ENCODE results near the gene AXIN1. TPM values are rescaled to one million over a fixed set of nuclear protein-coding genes. Genes with fewer than 3 reads are reported as not detected.

AXIN1 gene
- total and polyA plus RNA-seq, 2 donors (not counting 3 experiments of a cell fraction or from before 2014, with no cell fraction given) = 8.3 to 21.9 TPM

GRCh38 chr16:370443-370842, 17.9 kb upstream of the AXIN1 start, which contains the start of gene MRPL28:
Gene MRPL28, minus strand, starts transcription at chr16:370538. Its CDS starts 320 bp downstream, at chr16:370218.
- BruUV-seq (replicated peaks) = no TSS peak
- DNase-seq (ENCODE audit: low read depth, low spot score) = peak; percentile 96
- POLR2A ChIA-PET = no interaction called here
- Histone ChIP-seq H3K9me1 (replicated peaks; ENCODE audit: control insufficient read depth, extremely low read depth, insufficient read depth, low read length) (no peaks in the 10 kb centered on the region), H3K27me3 (ENCODE audit: control insufficient read depth in 2 of 2, insufficient read depth in 2 of 2, low read length in 2 of 2) (no peaks in the 10 kb centered on the region), H3K79me2 (ENCODE audit: control insufficient read depth, insufficient read depth, low read length) (no peaks in the 10 kb centered on the region), H3K4me1 (ENCODE audit: control insufficient read depth, extremely low read depth, insufficient read depth, low read length) (peaks cover 8% of the 10 kb centered on the region), H2AFZ (ENCODE audit: low read depth, low read length) (no peak within 1 kb of the TSS), H3K36me3 (ENCODE audit: control insufficient read depth in 2 of 2, extremely low read depth in 1 of 2, insufficient read depth in 2 of 2, low read length in 2 of 2) (peaks cover 7 to 48% of the 10 kb centered on the region in 2 experiments), H3K4me2 (ENCODE audit: insufficient read depth, low read length) (peak within 1 kb of the TSS; percentile 39), H3K4me3 (replicated peaks in 1 of 3; ENCODE audit: insufficient read depth in 1 of 3, low read depth in 1 of 3, low read length in 3 of 3) (peak within 1 kb of the TSS in 2 of 3 experiments; percentile 3 to 47), H3K9me3 (replicated peaks; ENCODE audit: control insufficient read depth, insufficient read depth, low read length) (no peaks in the 10 kb centered on the region), H4K20me1 (replicated peaks; ENCODE audit: control insufficient read depth, extremely low read depth, insufficient read depth, low read length) (no peaks in the 10 kb centered on the region), H3K9ac (replicated peaks; ENCODE audit: extremely low read depth, insufficient read depth, low read length) (peak within 1 kb of the TSS; percentile 29), H3K27ac (ENCODE audit: insufficient read depth, low read depth, low read length) (no peak within 1 kb of the TSS)
- TF ChIP-seq MYC (IDR thresholded peaks at IDR 0.05; ENCODE audit: low read depth, low read length) = no peak
- TF ChIP-seq GATA2 (IDR thresholded peaks at IDR 0.05; ENCODE audit: insufficient read depth, insufficient read length, low read depth, low read length) = no peak
- TF ChIP-seq EZH2 (IDR thresholded peaks at IDR 0.05; ENCODE audit: borderline replicate concordance, low read depth, low read length, severe bottlenecking) = no peak
- TF ChIP-seq POLR2AphosphoS5 (IDR thresholded peaks at IDR 0.05; ENCODE audit: insufficient read depth, low read depth, low read length) = peak; percentile 82
- TF ChIP-seq FOS (IDR thresholded peaks at IDR 0.05; ENCODE audit: borderline replicate concordance, insufficient read depth, low read length) = no peak
- no peak for TF ChIP-seq CTCF (IDR thresholded peaks at IDR 0.05; ENCODE audit: extremely low read depth in 1 of 2, insufficient read depth in 1 of 2, low read depth in 1 of 2, low read length in 2 of 2)
- TF ChIP-seq JUN (IDR thresholded peaks at IDR 0.05; ENCODE audit: borderline replicate concordance, insufficient read depth, insufficient read length, low read depth) = no peak
- no peak for TF ChIP-seq MAX (IDR thresholded peaks at IDR 0.05; ENCODE audit: insufficient read depth, insufficient read length)
- TF ChIP-seq POLR2A (IDR thresholded peaks at IDR 0.05; ENCODE audit: low read depth, low read length) = peak; percentile 71
- CTCF ChIA-PET = interaction anchor here (0.8 to 1.8 kb wide), 5 partner anchors 9 to 266 kb away, joined by 3 to 13 read pairs (median 4); partner anchors contain the start of gene AXIN1
- intact Hi-C loops (cut with micrococcal nuclease) (loop anchor here (1.0 kb wide), 2 partner anchors 11 to 17 kb away; partner anchors contain the start of gene PGAP6), dilution Hi-C loops (cut with MboI; ENCODE audit: extremely low pct_ligation_motif_present, low sequenced_read_pairs) (no loop called here)
- FAIRE-seq = peak; percentile 97

Data from endothelial cell of umbilical vein (primary cell).